HG03432 (cell line): ENCODE measurements around the gene ANKRD42.
A peak's percentile ranks its signal among the peaks of the same experiment; 100 is the strongest.

Source experiments
- ATAC-seq: cut with Tn5 transposase; IDR thresholded peaks from one replicate; pipeline ENCODE4 v1.9.1; 2021; ENCODE audit warnings: mild to moderate bottlenecking, moderate library complexity; ENCODE audit not compliant: unreplicated experiment

The ANKRD42 gene

GRCh38 chr11:83193315-83194280 is at the start of gene ANKRD42:
TSS of gene ANKRD42 (plus strand) at chr11:83193712. CDS start at chr11:83194671, 959 bp downstream.
- peak; percentile 92 for ATAC-seq

- ATAC-seq = no peak
These were observed 45.6 kb upstream of the ANKRD42 start for GRCh38 chr11:83147895-83148294.

- ATAC-seq = no peak
These were observed 43.1 kb upstream of the ANKRD42 start for GRCh38 chr11:83150450-83150849.

GRCh38 chr11:83151274-83151977 is 42.1 kb upstream of the ANKRD42 start:
- no peak for ATAC-seq

- ATAC-seq = no peak
These were observed 41.2 kb upstream of the ANKRD42 start for GRCh38 chr11:83152264-83152663.

GRCh38 chr11:83153764-83154163 is 39.7 kb upstream of the ANKRD42 start:
- ATAC-seq = no peak

GRCh38 chr11:83156144-83156995 is 37.1 kb upstream of the ANKRD42 start:
- ATAC-seq = peak; percentile 95

- ATAC-seq = peak; percentile 6
These were observed 36.4 kb upstream of the ANKRD42 start, which contains the start of gene PCF11 for GRCh38 chr11:83156996-83157593. TSS of gene PCF11 (plus strand) at chr11:83157131. CDS start at chr11:83157440, 309 bp downstream.

- ATAC-seq = no peak
These were observed 35.7 kb upstream of the ANKRD42 start for GRCh38 chr11:83157594-83158356.

GRCh38 chr11:83158357-83158786 is 35.1 kb upstream of the ANKRD42 start:
- no peak for ATAC-seq

- no peak for ATAC-seq
These were observed 34.3 kb upstream of the ANKRD42 start for GRCh38 chr11:83158965-83159901.

GRCh38 chr11:83159902-83160865 is 33.3 kb upstream of the ANKRD42 start:
- ATAC-seq = no peak

GRCh38 chr11:83161610-83162199 is 31.8 kb upstream of the ANKRD42 start:
- no peak for ATAC-seq

GRCh38 chr11:83162377-83162776 is 31.1 kb upstream of the ANKRD42 start:
- peak; percentile 55 for ATAC-seq

- no peak for ATAC-seq
These were observed 27.2 kb upstream of the ANKRD42 start for GRCh38 chr11:83166193-83166866.

- no peak for ATAC-seq
These were observed 24.8 kb upstream of the ANKRD42 start for GRCh38 chr11:83168756-83169155.
